GM20431 (cell line): Measurements from ENCODE around the gene KSR1.

Experiments used
- in situ Hi-C: fragments of 300-500 bp; cut with MseI, MboI; formaldehyde crosslinking; loops from one replicate; pipeline ENCODE4 v1.15.0; 2020; ENCODE audit warnings: low sequenced_read_pairs; ENCODE audit not compliant: unreplicated experiment

KSR1 gene

DNA sequence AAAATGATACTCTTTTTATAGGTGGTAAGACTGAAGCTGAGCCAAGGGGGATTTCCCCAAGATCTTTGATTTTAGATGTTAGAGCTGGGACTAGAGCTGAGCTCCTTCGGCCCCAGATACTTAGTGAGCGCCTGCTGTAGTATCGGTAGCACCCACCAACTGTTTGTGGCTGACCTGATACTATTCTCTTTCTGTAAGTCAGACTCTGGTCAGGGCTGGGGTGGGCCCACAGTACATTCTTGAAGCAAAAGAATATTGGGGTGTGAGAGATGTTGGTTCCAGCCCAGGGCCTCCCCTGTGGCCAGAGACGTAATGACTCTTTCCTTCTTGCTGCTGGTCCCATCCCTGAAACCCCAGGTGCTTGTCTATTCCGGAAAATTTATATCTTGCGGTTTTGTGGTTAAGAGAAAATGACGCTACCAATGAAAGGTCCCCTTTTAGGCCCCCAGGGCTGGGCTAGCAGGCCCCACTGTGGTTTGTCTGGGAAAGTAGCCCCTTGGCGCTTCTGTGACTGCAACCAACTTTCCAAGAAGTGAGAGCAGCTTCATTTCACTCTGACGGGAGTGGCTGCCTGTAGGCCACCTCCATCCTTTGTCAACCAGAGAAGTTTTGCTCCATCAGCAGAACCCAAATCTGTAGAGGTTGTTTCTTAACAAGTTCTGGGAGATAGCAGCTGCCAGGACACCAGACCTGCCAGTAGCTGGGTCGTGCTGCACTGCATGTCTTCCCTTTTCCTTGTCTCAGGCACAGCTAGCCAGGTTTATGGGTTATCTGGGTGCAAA, 88.3 kb downstream of the KSR1 start:
- in situ Hi-C loops: no loop called here

GRCh38 chr17:27545562-27546229, 89.4 kb downstream of the KSR1 start:
- in situ Hi-C loops: no loop called here

- in situ Hi-C loops: no loop called here
Observed at GRCh38 chr17:27546624-27547300, 90.5 kb downstream of the KSR1 start.

DNA sequence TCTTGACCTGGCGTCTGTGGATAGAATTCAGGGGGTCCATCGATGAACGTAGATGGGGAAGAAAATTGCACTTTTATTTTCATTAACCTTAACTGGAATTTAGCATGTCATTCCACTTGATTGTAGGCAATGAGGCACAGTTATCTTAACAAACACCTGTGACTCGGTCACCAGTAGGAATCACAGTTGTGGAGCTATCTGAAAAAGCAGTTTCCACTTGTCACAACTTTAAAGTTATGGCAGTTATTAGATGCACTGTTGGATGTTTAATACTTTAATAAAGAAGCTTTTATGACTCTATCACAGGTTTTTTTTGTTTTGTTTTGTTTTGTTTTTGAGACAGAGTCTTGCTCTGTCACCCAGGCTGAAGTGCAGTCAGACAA, 91.0 kb downstream of the KSR1 start:
- in situ Hi-C loops: no loop called here

DNA sequence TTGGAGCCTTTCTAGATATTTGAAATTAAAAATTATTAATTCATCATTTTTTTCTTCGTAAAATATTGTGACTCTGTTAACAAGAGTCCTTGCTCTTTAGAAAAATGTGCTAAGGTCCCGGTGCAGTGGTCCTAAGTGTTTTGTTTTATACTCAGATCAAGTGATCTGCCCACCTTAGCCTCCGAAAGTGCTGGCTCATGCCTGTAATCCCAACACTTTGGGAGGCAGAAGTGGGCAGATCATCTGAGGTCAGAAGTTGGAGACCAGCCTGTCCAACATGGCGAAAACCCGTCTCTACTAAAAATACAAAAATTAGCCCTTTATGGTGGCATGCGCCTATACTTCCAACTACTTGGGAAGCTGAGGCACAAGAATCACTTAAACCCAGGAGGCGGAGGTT, 92.1 kb downstream of the KSR1 start:
- in situ Hi-C loops: no loop called here

GRCh38 chr17:27549251-27549893, 93.1 kb downstream of the KSR1 start:
- in situ Hi-C loops: no loop called here

- in situ Hi-C loops: no loop called here
Observed at GRCh38 chr17:27550291-27550930, 94.2 kb downstream of the KSR1 start.

DNA sequence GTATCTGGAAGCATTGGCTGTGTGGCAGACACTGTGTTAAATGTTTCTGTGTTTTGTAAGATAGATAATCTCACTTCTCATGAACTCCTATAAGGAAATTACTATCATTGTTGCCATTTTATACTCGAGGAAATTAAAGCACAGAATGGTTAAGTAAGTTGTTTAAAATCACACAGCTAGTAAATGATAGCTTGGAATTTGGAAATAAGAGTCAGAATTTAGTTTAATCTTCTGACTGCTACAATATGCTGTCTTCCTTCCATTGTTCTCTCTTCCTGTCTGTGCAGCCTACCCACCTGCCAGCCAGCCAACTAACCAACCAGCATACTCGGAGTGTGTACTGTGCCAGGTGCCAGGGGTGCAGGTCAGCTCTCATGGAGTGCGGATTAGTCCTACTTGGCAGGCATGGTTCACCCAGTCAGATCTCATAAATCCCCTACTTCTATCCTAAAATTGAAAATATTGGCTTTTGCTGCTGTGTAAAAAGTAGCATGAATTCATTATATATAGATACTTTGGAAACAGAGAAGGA, 94.8 kb downstream of the KSR1 start:
- in situ Hi-C loops: no loop called here

GRCh38 chr17:27551701-27552248, 95.5 kb downstream of the KSR1 start:
- in situ Hi-C loops: no loop called here

DNA sequence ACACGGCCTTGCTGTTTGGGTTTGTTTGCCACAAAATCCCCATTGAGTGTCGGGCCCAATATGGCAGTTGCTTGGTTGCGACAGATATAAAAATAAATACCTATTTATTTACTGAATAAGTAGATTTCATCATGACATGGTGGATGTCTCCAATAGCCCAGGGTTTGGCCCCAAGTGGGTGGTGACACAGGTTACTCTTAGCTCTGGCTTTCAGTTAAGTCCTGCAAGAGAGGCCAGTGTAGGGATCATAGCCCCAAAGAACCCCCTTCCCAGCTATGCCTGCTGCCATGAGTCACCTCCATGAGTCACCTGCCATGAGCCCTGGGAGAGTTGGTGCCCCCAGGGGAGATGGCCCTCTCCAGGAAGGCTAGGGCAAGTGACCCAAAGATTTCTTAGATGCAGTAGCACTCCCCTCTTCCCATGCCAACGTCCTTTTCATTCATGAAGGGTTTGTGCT, 96.1 kb downstream of the KSR1 start:
- in situ Hi-C loops: no loop called here

- in situ Hi-C loops: no loop called here
Observed at GRCh38 chr17:27553019-27553511, 96.8 kb downstream of the KSR1 start.

DNA sequence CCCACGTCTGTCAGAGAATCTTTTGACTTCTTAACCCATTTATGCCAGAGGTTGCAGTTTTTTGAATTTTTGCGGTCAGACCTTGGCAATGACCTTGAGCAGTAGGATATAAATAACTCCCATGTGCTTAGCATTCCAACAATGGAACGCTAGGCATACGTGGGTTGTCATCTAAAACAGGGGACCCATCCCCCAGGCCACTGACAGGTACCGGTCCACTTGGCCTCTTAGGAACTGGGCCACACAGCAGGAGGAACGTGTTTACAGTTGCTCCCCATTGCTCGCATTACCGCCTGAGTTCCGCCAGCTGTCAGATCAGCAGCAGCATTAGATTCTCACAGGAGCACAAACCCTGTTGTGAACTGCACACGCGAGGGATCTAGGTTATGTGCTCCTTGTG, 97.9 kb downstream of the KSR1 start:
- in situ Hi-C loops: no loop called here

- in situ Hi-C loops: no loop called here
Observed at GRCh38 chr17:27554911-27555310, 98.7 kb downstream of the KSR1 start.

- in situ Hi-C loops: no loop called here
Observed at GRCh38 chr17:27555339-27555738, 99.1 kb downstream of the KSR1 start.

DNA sequence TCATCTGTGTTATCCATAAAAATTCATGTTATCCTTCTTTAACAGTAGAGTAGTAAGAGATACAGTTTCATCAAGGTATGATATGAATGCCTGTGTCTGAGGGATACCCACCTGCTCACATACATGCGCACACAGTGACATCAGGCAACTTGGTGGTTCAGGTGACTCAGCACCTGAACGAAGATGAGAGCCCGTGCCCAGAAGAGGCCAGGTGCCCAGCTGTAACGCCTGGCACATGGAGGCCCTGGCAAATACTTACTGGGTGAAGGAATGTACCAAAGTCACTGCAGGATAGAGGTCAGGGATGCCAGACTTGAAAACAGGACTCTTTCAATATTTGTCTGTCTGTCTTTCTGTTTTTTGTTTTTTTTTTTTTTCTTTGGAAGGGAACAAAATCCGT, 102.1 kb downstream of the KSR1 start:
- in situ Hi-C loops: no loop called here

- in situ Hi-C loops: no loop called here
Observed at GRCh38 chr17:27558842-27559505, 102.7 kb downstream of the KSR1 start.

- in situ Hi-C loops: no loop called here
Observed at GRCh38 chr17:27559506-27560481, 103.5 kb downstream of the KSR1 start.

- in situ Hi-C loops: no loop called here
Observed at GRCh38 chr17:27560668-27561067, 104.4 kb downstream of the KSR1 start.
